NOMO-1 treated with dmso at 0.1 percent for 144 hours (cell line): Measurements from ENCODE around the gene ESF1.
"Not testable (repeated sequence)": the region's sequence is repeated elsewhere in the genome, so short reads cannot be mapped to it uniquely, and the experiment has no call there.

Source experiments
- DNase-seq: peaks from one replicate; lab custom pipeline; 2025; ENCODE audit not compliant: unreplicated experiment; lab: John Stamatoyannopoulos, UW

Gene ESF1

GRCh38 chr20:13739731-13740649 is 44.7 kb downstream of the ESF1 start:
- no peak for DNase-seq

- DNase-seq, result not testable (repeated sequence)
These were observed 46.5 kb downstream of the ESF1 start for GRCh38 chr20:13738187-13738586.

- DNase-seq, result no peak
These were observed 48.1 kb downstream of the ESF1 start for GRCh38 chr20:13736436-13737191.

GRCh38 chr20:13735826-13736225 is 48.9 kb downstream of the ESF1 start:
- no peak for DNase-seq

GRCh38 chr20:13723011-13723410 is 61.7 kb downstream of the ESF1 start:
- DNase-seq, result peak; percentile 23

GRCh38 chr20:13718171-13718570 is 66.5 kb downstream of the ESF1 start:
- no peak for DNase-seq

- DNase-seq, result no peak
These were observed 67.1 kb downstream of the ESF1 start for GRCh38 chr20:13717631-13718044.

- no peak for DNase-seq
These were observed 69.5 kb downstream of the ESF1 start for GRCh38 chr20:13715171-13715570.

GRCh38 chr20:13708234-13708633 is 76.5 kb downstream of the ESF1 start:
- DNase-seq, result no peak

GRCh38 chr20:13703265-13703664 is 81.5 kb downstream of the ESF1 start:
- no peak for DNase-seq

- DNase-seq, result no peak
These were observed 83.2 kb downstream of the ESF1 start for GRCh38 chr20:13701486-13701885.

GRCh38 chr20:13700761-13701160 is 84.0 kb downstream of the ESF1 start:
- DNase-seq, result no peak

GRCh38 chr20:13694420-13695150 is 90.1 kb downstream of the ESF1 start:
- no peak for DNase-seq

- no peak for DNase-seq
These were observed 91.7 kb downstream of the ESF1 start for GRCh38 chr20:13692802-13693736.

- DNase-seq, result no peak
These were observed 93.8 kb downstream of the ESF1 start for GRCh38 chr20:13690943-13691342.

GRCh38 chr20:13687815-13688214 is 96.9 kb downstream of the ESF1 start:
- no peak for DNase-seq

- DNase-seq, result no peak
These were observed 99.1 kb downstream of the ESF1 start for GRCh38 chr20:13685623-13686022.

- DNase-seq, result no peak
These were observed 100.0 kb downstream of the ESF1 start for GRCh38 chr20:13684566-13685222.

- no peak for DNase-seq
These were observed 100.9 kb downstream of the ESF1 start for GRCh38 chr20:13683833-13684232.
